ENCODE data around the gene PPM1M.

The PPM1M gene

GRCh38 chr3:52245322-52246263 lies at the start of gene PPM1M:
PPM1M (plus strand) TSS chr3:52245759; CDS start chr3:52245825, 66 bp downstream.
- peak; percentile 72 for DNase-seq

- DNase-seq: no peak
These were observed 49.7 kb upstream of the PPM1M start for GRCh38 chr3:52195823-52196331.

DNA sequence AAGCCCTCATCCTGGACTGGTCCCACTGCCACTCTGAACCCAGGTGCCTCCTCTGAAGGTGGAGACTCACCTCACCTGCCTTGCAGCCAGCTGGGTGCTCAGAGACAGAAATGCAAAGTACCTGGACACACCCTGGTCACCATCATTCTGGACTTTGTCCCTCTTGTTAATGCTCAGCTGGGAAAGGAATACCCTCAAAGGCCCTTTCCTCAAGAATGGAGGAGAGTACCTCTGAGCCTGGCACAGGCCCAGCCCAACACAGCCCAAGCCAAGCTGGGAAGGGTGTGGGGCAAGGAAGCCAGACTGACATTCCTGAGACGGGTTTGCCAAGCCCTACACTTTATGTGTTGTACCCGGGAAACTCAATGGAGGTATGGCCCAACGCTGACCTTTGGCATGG lies 48.6 kb upstream of the PPM1M start:
- DNase-seq: peak; percentile 37

DNA sequence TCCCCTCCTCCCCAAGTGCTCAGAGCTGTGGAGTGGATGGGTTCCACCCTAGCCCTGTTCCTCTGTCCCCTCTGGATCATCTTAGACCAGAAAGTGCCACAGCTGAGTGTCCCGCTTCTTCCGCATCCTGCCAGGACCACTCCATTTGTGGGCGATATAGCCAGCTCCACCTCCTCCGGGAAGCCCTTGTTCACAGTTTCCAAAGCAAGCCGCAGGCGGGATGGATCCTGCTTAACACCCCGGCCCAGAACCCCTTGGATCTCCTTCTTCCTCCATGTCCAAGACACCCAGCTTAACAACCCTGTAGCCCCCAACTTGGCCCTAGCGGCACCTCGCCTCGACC lies 48.1 kb upstream of the PPM1M start:
- DNase-seq: no peak

DNA sequence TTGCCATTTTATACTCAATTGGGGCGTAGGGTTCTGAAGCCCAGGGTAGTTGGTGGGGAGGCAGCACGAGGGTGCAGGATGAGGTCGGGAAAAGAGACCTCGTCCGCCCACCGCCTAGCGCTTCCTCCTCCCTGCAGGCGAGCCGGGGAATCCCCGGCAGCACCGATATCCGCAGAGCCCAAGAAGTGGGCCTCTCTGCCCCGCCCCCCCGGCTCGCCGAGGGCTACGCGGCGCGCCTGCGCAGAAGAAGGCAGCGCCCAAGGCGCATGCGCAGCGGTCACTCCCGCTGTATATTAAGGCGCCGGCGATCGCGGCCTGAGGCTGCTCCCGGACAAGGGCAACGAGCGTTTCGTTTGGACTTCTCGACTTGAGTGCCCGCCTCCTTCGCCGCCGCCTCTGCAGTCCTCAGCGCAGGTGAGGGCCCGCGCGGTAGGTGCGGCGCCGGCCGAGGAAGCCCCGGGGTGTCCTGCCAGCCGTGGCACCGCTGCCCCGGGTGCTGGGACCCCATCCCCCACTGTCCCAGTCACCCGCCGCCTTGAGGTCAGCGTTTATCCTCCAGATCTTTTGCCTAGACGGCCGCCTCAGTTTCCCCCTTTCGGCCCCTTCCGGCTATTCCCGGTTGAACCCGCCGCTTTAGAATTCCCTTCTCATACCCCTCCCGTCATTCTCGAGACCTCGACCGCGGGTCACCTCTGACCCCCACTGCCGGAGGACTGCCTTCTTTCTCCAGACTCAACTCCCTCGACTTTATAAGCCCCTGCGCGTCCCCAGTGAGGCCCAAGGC lies 47.5 kb upstream of the PPM1M start, which contains the start of gene ALAS1:
ALAS1 (plus strand) TSS at position 319 of the 784 bp plus-strand sequence. CDS start 1,082 bp downstream, outside the sequence.
- DNase-seq: peak; percentile 96

- no peak for DNase-seq
These were observed 46.6 kb upstream of the PPM1M start for GRCh38 chr3:52198643-52199608.

DNA sequence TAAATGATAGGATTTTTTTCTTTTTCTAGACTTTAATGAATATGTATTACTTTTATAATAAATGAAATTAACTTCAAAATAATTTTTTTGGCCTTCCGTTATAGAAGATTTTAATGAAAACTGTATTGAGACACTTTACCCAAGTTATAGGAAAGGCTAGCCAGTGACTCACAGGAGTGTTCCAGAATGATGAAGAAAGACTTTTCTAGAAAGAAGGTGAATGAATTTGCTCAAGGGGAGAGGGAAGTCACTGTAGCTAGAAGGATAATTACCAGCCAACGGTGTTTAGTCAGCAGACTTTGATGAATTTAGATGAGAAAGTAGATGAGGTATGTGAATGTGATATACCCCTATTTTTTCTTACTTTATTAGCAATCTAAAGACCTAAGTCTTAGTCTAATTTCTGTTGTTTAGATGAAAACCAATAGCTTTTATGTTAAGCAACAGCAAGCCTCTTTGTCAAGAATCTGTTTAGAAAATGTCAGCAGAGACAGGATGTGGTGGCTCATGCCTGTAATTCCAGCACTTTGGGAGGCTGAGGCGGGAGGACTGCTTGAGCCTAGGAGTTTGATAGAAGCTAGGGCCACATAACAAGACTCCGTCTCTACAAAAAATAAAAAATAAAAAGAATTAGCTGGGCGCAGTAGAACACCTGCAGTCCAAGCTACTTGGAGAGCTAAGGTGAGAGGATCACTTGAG lies 44.4 kb upstream of the PPM1M start:
- DNase-seq: no peak

DNA sequence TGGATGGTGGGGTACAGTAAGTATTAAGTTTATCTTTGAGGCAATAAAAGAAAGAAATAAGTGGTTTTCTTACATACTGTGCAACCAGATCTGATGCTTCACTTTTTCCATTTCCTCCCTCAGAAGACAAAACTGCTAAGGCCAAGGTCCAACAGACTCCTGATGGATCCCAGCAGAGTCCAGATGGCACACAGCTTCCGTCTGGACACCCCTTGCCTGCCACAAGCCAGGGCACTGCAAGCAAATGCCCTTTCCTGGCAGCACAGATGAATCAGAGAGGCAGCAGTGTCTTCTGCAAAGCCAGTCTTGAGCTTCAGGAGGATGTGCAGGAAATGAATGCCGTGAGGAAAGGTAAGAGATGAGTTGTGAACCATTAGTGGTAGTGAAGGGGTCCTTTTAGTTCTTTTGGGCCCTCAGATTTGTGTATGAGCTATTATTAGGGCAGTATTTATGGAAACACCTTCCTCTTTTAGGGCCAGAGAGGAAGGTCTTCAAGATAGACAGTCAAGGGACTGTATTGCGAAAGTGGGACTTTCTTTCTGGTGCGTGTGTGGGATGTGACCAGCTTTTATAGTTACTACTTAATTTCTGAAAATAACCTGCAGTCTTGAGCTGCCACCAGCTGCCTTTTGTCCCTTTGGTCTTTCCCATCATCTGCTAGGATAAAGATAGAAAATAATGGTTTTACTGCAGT lies 43.0 kb upstream of the PPM1M start:
- DNase-seq: no peak

GRCh38 chr3:52203701-52204100 lies 41.9 kb upstream of the PPM1M start:
- DNase-seq: no peak

GRCh38 chr3:52204337-52205073 lies 41.1 kb upstream of the PPM1M start:
- no peak for DNase-seq

DNA sequence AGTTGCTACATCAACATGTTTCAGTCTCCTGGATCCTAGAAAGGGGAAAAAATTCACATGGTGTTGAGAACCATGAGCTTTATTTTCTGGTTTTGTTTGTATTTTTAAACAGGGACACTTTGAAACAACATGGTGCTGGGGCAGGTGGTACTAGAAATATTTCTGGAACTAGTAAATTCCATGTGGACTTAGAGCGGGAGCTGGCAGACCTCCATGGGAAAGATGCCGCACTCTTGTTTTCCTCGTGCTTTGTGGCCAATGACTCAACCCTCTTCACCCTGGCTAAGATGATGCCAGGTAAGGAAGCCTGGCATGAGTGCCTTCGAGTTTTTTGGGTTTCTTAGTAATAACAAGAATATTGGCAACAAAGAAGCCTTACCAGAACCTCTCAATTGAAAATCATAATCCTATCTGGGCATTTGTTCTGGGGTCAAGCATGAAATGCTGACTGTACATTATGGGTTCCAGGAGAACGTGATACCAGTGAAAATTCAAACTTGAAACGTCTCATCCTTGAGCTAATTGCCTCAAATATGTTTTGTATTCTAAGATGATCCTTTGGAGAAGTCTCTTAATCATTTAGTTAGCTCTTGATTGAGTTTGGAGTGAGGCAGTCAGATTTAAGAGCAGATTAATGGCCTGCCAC lies 39.7 kb upstream of the PPM1M start:
- DNase-seq: no peak

DNA sequence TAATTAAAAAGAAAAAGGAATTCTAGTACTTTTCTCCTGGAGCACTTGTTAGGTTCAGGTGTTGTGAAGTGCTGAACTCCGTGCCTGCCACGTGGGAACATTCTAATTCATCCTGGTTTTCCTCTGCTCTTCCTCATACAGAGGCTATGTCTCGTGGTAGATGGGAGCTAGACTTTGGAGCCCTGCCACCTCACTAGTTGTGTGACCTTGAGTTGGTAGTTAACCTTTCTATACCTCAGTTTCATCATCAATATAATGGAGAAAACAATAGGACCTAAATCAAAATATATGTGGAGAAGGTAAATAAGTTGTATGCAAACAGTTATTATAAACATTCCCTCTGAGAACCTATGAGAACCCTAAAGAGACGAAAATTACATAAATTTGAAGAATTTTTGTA lies 37.0 kb upstream of the PPM1M start:
- DNase-seq: no peak

DNA sequence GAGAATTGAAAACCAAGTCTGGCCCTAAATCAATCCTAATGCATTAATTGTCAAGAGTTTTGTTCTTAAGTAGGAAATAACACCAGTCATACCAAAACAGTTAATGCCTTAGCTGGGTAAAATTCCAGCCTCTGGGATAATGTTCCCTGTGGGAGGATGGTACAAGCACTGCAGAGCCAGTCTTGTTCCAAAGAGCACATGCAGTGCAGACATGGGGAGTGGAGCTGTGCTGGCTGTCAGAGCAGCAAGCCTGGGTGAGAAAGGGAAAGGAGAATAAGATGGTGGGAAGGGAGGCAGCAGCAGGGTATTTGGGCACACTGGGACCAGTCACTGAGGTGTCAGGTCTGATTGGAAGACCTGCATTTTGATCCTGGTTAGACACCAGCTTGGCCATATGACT lies 35.5 kb upstream of the PPM1M start:
- no peak for DNase-seq

DNA sequence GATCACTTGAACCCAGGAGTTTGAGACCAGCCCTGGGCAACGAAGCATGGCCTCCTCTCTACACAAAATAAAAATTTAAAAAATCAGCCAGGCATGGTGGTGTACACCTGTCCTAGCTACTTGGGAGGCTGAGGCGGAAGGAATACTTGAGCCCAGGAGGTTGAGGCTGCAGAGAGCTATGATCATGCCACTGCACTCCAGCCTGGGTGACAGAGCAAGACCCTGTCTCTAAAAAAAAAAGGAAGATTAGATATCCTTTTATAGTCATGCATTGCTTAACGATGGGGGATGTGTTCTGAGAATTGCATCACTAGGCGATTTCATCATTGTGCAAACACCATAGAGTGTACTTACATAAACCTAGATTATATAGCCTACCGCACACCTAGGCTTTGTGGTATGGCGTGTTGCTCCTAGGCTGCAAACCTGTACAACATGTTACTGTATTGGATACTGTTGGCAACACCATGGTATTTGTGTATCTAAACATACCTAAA lies 35.0 kb upstream of the PPM1M start:
- no peak for DNase-seq

GRCh38 chr3:52211268-52211891 lies 34.2 kb upstream of the PPM1M start:
- no peak for DNase-seq

GRCh38 chr3:52213005-52213404 lies 32.6 kb upstream of the PPM1M start:
- peak; percentile 27 for DNase-seq

DNA sequence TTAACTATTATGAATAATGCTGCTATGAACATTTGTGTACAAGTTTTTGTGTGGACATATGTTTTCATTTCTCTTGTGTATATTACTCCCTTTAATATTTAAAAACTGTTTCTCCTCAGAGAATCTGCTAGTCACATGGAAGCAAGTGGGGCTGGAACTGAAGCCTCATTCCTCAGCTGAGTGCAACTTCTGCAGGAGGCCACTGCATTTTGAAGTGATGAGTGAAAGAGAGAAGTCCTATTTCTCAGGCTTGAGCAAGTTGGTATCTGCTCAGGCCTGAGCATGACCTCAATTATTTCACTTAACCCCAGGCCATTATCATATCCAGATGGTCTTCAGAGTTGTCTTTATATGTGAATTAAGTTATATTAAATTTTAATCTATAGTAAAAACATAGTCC lies 31.7 kb upstream of the PPM1M start:
- no peak for DNase-seq

DNA sequence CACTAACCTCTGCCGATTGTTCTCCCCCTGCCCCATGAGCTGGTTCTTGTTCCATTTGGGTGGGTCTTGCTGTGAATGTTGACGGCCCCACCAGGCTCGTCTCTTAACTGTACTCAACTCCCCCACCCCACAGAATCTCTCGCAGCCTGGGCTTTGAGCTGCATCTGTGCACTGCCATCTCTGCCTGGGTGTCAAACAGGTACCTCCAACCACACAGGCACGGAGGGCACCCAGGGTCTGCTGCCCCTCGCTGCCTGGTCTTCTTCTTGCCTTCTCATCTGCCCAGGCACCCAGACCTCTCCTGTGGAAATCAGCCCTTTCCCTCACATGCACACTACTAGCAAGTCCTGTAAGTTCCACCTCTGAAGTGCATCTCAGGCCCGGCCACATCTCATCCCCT lies 30.2 kb upstream of the PPM1M start:
- peak; percentile 49 for DNase-seq

Measured in right forelimb (tissue), 1 donor.